Measurements from ENCODE around the gene PTF1A.

- TF ChIP-seq CTCF (IDR thresholded peaks at IDR 0.05) (no peak), POLR2A (IDR thresholded peaks at IDR 0.05) (no peak)
Observed at GRCh38 chr10:23146258-23146657, 45.9 kb upstream of the PTF1A start.

All from thyroid gland (tissue), 4 donors.